Mammary epithelial cell (primary cell): Measurements from ENCODE around the gene IL3.

Source experiments
- CTCF ChIP-seq, 2 donors: IDR thresholded peaks in 1 of 2; conservative IDR thresholded peaks in 1 of 2; 2 replicates each; pipeline ENCODE4 v1.5.1; 2011 to 2012; ENCODE audit warnings: inconsistent platforms in 2 of 2, low read length in 2 of 2, mild to moderate bottlenecking in 2 of 2, control low read depth in 1 of 2, low read depth in 1 of 2; ENCODE audit not compliant: insufficient read depth in 1 of 2; ENCODE audit errors: extremely low read depth in 1 of 2
- EZH2 ChIP-seq: IDR thresholded peaks from 2 replicates; pipeline ENCODE4 v1.6.1; 2012; ENCODE audit warnings: low read length, inconsistent platforms, borderline replicate concordance

- TF ChIP-seq CTCF (conservative IDR thresholded peaks at IDR 0.05 in 1 of 2, IDR thresholded peaks at IDR 0.05 in 1 of 2; ENCODE audit: extremely low read depth in 1 of 2, insufficient read depth in 1 of 2, low read depth in 1 of 2, low read length in 2 of 2) (no peak), EZH2 (no peak)
Measured at GRCh38 chr5:132054031-132054696, 6.3 kb upstream of the IL3 start.
